Aorta (tissue), 5 donors: Measurements from ENCODE around the gene NFAT5. TPM values are rescaled to one million over a fixed set of nuclear protein-coding genes. Genes with fewer than 3 reads are reported as not detected.
"Not testable (repeated sequence)": the region's sequence is repeated elsewhere in the genome, so short reads cannot be mapped to it uniquely, and the experiment has no call there.

Experiments used
- ATAC-seq: fragments of 200-7000 bp; cut with Tn5 transposase; one replicate; pipeline ENCODE4 v1.9.1; 2022; ENCODE audit warnings: moderate library complexity; ENCODE audit not compliant: low FRiP score
- DNase-seq, 2 donors: peaks; one replicate each; pipeline ENCODE4 v3.0.0-alpha.2; 2020
- H3K27ac ChIP-seq, 2 donors: one replicate each; pipeline ENCODE4 v1.5.1; 2013; ENCODE audit warnings: low read length in 2 of 2, mild to moderate bottlenecking in 2 of 2, moderate library complexity in 2 of 2, control low read depth in 1 of 2, inconsistent platforms in 1 of 2, low read depth in 1 of 2
- H3K27me3 ChIP-seq, 2 donors: one replicate each; pipeline ENCODE4 v1.6.1; 2013; ENCODE audit warnings: control low read depth in 1 of 2, low read length in 1 of 2, mild to moderate bottlenecking in 1 of 2, moderate library complexity in 1 of 2; ENCODE audit not compliant: insufficient read depth in 2 of 2, control insufficient read depth in 1 of 2
- H3K36me3 ChIP-seq, 2 donors: one replicate each; pipeline ENCODE4 v1.6.1; 2013; ENCODE audit warnings: control low read depth in 1 of 2, low read length in 1 of 2, mild to moderate bottlenecking in 1 of 2; ENCODE audit not compliant: insufficient read depth in 2 of 2, control insufficient read depth in 1 of 2
- H3K4me1 ChIP-seq, 2 donors: one replicate each; pipeline ENCODE4 v1.6.1; 2013; ENCODE audit warnings: low read length in 2 of 2, control low read depth in 1 of 2, mild to moderate bottlenecking in 1 of 2, moderate library complexity in 1 of 2; ENCODE audit not compliant: insufficient read depth in 2 of 2, control insufficient read depth in 1 of 2
- H3K4me3 ChIP-seq, 2 donors: one replicate each; pipeline ENCODE4 v1.5.1; 2013; ENCODE audit warnings: low read length in 2 of 2, control low read depth in 1 of 2, mild to moderate bottlenecking in 1 of 2
- H3K9me3 ChIP-seq: one replicate; pipeline ENCODE4 v1.6.1; 2013; ENCODE audit warnings: mild to moderate bottlenecking, low read length; ENCODE audit not compliant: control insufficient read depth
- WGBS, 2 donors: extraction: QIAGEN DNeasy Blood & Tissue Kit; methylation state at CpG; one replicate each; pipeline ENCODE4 v1.1.7; 2013; 5-methylcytosine and 5-hydroxymethylcytosine counted together
- intact Hi-C, 2 donors: fragments of 100-400 bp; cut with DNase I; formaldehyde crosslinking; loops; one replicate each; pipeline versions ENCODE4 v1.14.2 to v1.15.0; 2022
- long read RNA-seq, 2 donors: library from polyadenylated mRNA; unstranded; transcript quantifications; one replicate each; pipeline ENCODE4 v2.0.0, GENCODE V29; 2020 to 2021
- polyA plus RNA-seq, 2 donors: library from polyadenylated mRNA; stranded (reverse); fragments of 200-250 nt; gene quantifications; one replicate each; pipeline ENCODE4 v1.2.3, GENCODE V29; 2013
- total RNA-seq, 2 donors: library from RNA; stranded (reverse); fragmentation: NEBNext Ultra II Directional; extraction: Animal tissue kit (Norgen Biotek cat#: 25700); gene quantifications; one replicate each; pipeline ENCODE4 v1.2.1, GENCODE V29; 2021
- donor health status: healthy with polysubstance abuse.
- donor health status: Bipolar disorder and iron deficiency.
- donor health status: DM: no; HTN: no; CAD: no.
- donor health status: DM: no; HTN: no; CAD: no.
- donor health status: DM: yes; HTN: yes; CAD: no.

Gene NFAT5, protein sequence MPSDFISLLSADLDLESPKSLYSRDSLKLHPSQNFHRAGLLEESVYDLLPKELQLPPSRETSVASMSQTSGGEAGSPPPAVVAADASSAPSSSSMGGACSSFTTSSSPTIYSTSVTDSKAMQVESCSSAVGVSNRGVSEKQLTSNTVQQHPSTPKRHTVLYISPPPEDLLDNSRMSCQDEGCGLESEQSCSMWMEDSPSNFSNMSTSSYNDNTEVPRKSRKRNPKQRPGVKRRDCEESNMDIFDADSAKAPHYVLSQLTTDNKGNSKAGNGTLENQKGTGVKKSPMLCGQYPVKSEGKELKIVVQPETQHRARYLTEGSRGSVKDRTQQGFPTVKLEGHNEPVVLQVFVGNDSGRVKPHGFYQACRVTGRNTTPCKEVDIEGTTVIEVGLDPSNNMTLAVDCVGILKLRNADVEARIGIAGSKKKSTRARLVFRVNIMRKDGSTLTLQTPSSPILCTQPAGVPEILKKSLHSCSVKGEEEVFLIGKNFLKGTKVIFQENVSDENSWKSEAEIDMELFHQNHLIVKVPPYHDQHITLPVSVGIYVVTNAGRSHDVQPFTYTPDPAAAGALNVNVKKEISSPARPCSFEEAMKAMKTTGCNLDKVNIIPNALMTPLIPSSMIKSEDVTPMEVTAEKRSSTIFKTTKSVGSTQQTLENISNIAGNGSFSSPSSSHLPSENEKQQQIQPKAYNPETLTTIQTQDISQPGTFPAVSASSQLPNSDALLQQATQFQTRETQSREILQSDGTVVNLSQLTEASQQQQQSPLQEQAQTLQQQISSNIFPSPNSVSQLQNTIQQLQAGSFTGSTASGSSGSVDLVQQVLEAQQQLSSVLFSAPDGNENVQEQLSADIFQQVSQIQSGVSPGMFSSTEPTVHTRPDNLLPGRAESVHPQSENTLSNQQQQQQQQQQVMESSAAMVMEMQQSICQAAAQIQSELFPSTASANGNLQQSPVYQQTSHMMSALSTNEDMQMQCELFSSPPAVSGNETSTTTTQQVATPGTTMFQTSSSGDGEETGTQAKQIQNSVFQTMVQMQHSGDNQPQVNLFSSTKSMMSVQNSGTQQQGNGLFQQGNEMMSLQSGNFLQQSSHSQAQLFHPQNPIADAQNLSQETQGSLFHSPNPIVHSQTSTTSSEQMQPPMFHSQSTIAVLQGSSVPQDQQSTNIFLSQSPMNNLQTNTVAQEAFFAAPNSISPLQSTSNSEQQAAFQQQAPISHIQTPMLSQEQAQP (N-terminal part only)
- total RNA-seq (10 to 100 TPM; 67.8 to 94.6 TPM), polyA plus RNA-seq (1 to 10 TPM; 2.1 to 5.1 TPM)
- long read RNA-seq, donor 1, partial matches to known transcripts: 10 of 27 reads
- long read RNA-seq, donor 1, other reads (novel, unspliced or antisense): 17 of 27 reads
- long read RNA-seq, donor 2, partial matches to known transcripts: 14 of 41 reads
- long read RNA-seq, donor 2, other reads (novel, unspliced or antisense): 27 of 41 reads

DNA sequence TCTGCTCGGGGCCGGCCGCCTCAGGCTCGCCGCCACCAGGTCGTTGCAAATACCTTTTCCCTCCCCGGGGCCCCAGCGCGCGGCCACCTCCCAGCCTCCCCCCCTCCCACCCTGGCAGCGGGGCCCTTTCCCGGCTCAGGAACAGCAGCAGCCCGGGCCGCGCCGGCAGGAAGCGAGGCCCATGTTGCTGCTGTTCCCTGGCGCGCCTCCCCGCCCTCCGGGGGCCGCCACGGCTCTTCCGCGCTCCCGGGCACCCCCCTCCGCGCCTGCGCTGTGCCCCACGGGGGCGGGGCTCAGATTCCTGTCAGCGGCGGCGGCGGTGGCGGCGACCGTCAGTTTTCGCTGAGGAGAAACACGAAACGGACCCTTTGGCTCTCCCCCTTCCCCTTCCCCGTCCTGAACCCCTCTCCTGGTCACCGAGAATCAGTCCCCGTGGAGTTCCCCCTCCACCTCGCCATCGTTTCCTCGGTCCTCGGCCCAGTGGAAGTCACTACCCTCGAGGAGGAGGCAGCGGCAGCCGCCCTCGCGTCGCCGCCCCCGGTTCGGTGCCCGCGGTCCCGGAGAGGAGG, at the start of gene NFAT5:
TSS of gene NFAT5 (plus strand) at position 296 of the 569 bp plus-strand sequence. CDS start 336 bp downstream, outside the sequence.
- ATAC-seq: peak; percentile 98
- Histone ChIP-seq H3K27me3 (no peaks in the 10 kb centered on the region), H3K36me3 (no peaks in the 10 kb centered on the region), H3K9me3 (no peaks in the 10 kb centered on the region), H3K27ac (peak within 1 kb of the TSS; percentile 96 to 98), H3K4me3 (peak within 1 kb of the TSS; percentile 92 to 99), H3K4me1 (no peaks in the 10 kb centered on the region)
- DNase-seq: peak; percentile 89 to 93
- intact Hi-C loops: loop anchor here (1.0 to 10.0 kb wide), 3 partner anchors 81 to 169 kb away; no protein-coding TSS in a partner anchor
- WGBS, 2 donors: 1% methylated on average over 33 to 60 of the region's 60 CpGs

GRCh38 chr16:69517914-69518313, 47.9 kb upstream of the NFAT5 start:
- ATAC-seq, intact Hi-C loops, DNase-seq, H3K27me3 ChIP-seq, H3K9me3 ChIP-seq, H3K36me3 ChIP-seq, H3K4me3 ChIP-seq, H3K4me1 ChIP-seq, H3K27ac ChIP-seq: not testable (repeated sequence)
- WGBS, 2 donors: 93 to 97% methylated on average over 6 of the region's 6 CpGs

GRCh38 chr16:69520413-69520799, 45.4 kb upstream of the NFAT5 start:
- no peaks in the 10 kb centered on the region for H3K9me3 ChIP-seq
- no peak overlapping the region for H3K4me3 ChIP-seq
- no peaks in the 10 kb centered on the region for H3K4me1 ChIP-seq
- no peak overlapping the region for H3K27ac ChIP-seq
- H3K27me3 ChIP-seq: no peaks in the 10 kb centered on the region
- WGBS, 2 donors: 98% methylated on average over 4 of the region's 4 CpGs
- intact Hi-C loops: no loop called here
- no peaks in the 10 kb centered on the region for H3K36me3 ChIP-seq
- DNase-seq (no peak), ATAC-seq (no peak)

GRCh38 chr16:69520800-69521602, 44.8 kb upstream of the NFAT5 start:
- ATAC-seq (no peak), DNase-seq (no peak)
- 67 to 70% methylated on average over 3 of the region's 3 CpGs for WGBS, 2 donors
- no peak overlapping the region for H3K4me3 ChIP-seq
- no peaks in the 10 kb centered on the region for H3K27me3 ChIP-seq
- H3K4me1 ChIP-seq: no peaks in the 10 kb centered on the region
- H3K27ac ChIP-seq: no peak overlapping the region
- intact Hi-C loops: no loop called here
- H3K36me3 ChIP-seq: no peaks in the 10 kb centered on the region
- H3K9me3 ChIP-seq: no peaks in the 10 kb centered on the region

DNA sequence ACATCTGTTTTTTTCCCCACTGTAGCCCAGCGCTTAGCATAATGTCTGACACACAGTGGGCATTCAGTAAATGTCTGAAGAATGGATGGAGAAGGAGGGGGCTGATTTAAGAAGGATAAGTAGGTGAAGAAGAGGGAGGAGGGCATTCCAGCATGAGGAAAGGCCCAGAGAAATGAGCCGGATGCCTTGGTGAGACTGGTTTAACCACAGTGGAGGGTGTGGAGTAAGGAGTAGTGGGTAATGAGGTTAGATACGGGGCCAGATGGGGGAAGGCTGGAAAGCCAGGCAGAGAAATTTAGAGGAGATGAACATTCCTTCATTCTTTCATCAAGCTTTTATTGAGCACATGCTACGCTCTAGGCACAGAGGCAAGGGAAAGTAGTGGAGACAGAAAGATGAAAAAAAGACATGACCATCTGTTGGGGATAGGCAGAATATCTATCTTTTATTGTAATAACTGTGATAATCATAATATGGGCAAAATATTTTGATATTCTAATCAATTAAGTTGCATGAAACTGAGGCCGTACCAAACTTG, 43.7 kb upstream of the NFAT5 start:
- no peak overlapping the region for H3K4me3 ChIP-seq
- no peaks in the 10 kb centered on the region for H3K27me3 ChIP-seq
- H3K27ac ChIP-seq: no peak overlapping the region
- H3K9me3 ChIP-seq: no peaks in the 10 kb centered on the region
- no peaks in the 10 kb centered on the region for H3K36me3 ChIP-seq
- no peak for ATAC-seq
- WGBS, 2 donors: 96% methylated on average over 5 of the region's 5 CpGs
- intact Hi-C loops: no loop called here
- no peak for DNase-seq
- no peaks in the 10 kb centered on the region for H3K4me1 ChIP-seq

GRCh38 chr16:69522732-69523404, 42.9 kb upstream of the NFAT5 start:
- no peak for DNase-seq
- Histone ChIP-seq H3K36me3 (no peaks in the 10 kb centered on the region), H3K27me3 (no peaks in the 10 kb centered on the region), H3K4me1 (no peaks in the 10 kb centered on the region), H3K27ac (no peak overlapping the region), H3K9me3 (no peaks in the 10 kb centered on the region), H3K4me3 (no peak overlapping the region)
- 91 to 93% methylated on average over 7 of the region's 7 CpGs for WGBS, 2 donors
- ATAC-seq: no peak
- intact Hi-C loops: no loop called here

DNA sequence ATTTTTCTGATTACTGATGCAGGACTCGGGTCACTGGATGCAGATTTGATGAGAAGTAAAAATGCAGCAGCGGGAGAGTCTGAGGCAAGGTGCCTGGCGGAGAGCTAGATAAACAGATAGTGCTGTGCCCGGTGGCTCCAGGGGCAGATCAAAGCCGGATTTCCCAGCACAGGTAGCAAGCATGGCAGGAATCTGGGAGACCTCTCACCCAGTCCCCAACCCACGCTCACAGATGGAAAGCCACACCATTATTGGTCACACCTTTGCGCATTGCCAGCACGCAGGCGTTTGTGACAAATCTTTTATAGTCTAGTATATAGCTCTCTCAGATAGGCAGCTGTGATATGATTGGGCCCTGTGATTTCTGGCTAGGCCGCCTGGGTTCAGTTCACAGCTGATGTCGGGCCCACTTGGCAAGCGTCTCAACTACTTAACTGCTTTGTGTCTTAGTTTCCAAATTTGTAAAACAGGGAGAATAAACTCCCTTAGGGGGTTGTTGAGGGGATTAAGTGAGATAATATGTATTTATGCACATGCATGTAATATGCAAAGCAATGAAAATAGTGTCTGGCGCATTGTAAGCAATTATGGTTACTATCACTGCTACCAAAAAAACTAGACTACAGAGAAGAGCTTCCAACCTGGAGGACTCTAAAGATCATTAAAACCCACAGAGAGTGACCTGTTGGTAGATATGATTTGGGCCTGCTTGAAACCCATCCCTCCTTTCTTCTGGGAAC, 42.0 kb upstream of the NFAT5 start:
- no peaks in the 10 kb centered on the region for H3K27me3 ChIP-seq
- no peaks in the 10 kb centered on the region for H3K36me3 ChIP-seq
- H3K4me3 ChIP-seq: no peak overlapping the region
- intact Hi-C loops: no loop called here
- no peak for ATAC-seq
- WGBS, 2 donors: 80 to 81% methylated on average over 13 of the region's 13 CpGs
- no peak for DNase-seq
- H3K27ac ChIP-seq: no peak overlapping the region
- no peaks in the 10 kb centered on the region for H3K9me3 ChIP-seq
- no peaks in the 10 kb centered on the region for H3K4me1 ChIP-seq
